ENCODE data around the gene HEBP1.
"Not testable (repeated sequence)": the region's sequence is repeated elsewhere in the genome, so short reads cannot be mapped to it uniquely, and the experiment has no call there.

HEBP1 gene, protein sequence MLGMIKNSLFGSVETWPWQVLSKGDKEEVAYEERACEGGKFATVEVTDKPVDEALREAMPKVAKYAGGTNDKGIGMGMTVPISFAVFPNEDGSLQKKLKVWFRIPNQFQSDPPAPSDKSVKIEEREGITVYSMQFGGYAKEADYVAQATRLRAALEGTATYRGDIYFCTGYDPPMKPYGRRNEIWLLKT

DNA sequence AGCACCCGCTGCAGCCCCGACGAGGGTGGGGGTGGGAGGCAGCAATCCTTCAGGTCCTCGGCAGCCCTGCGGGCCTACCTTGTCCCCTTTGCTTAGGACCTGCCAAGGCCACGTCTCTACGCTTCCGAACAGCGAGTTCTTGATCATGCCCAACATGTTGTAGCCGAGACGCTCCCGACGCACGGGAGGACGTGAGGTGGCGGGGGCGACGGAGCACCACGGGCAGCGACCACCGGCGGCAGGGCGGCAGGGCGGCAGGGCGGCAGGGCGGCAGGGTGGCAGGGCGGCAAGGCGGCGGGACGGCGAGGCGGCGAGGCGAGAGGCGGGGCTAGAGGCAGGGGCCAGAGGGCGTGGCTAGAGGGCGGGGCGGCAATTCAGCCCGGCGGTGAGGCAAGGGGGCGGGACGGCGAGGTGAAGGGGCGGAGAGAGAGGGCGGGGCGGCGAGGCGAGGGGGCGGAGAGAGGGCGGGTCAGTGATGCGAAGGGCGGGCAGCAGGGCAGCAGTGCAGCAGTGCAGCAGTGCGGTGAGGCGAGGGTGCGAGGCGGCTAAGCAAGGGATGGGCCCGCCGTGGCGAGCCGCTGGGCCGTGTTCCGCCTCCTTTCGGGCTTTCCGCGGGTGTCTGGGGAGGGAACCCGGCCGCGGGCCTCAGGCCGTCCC lies at the start of gene HEBP1:
Gene HEBP1 (minus strand): TSS at position 307 of the 657 bp plus-strand sequence. CDS start 151 bp downstream, at position 156.
- peak; percentile 95 for DNase-seq

DNA sequence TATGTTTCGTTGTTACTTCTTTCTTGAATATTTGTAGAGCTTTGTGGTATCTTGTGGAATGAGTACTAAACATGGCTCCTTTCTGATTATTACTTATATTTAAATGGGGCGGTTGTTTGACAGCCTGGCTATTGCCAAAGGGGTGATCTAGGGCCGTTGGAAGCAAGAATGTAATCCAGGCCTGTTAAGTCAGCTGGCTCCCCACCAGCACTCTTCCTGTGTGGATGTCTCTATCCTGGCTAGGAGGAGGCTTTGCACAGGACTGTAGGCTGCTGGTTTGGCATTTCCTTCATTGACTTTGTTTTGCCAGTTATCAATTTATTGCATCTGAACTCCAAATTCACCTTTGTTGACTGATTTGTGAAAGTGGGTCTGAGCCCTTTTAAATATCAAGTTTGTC lies 49.8 kb upstream of the HEBP1 start:
- DNase-seq, result peak; percentile 39

DNA sequence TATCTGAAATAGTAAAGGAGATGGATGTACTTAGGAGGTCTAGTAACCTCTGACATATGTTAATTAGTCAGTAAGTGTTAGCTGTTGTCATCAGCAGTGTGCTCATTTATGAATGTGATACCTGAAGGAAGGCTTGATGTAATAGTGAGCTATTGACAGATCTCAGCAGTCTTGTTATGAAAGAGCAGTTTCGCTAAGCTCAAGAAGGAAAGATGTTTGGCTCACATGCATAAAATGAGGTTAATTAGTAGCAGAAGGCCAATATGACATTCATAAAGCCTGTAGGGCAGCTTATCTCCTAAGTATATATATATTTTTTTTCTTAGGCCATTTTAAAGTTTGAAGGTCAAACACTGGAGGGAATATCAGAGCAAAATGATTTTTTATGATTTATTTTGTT lies 46.9 kb upstream of the HEBP1 start:
- DNase-seq, result peak; percentile 27

DNA sequence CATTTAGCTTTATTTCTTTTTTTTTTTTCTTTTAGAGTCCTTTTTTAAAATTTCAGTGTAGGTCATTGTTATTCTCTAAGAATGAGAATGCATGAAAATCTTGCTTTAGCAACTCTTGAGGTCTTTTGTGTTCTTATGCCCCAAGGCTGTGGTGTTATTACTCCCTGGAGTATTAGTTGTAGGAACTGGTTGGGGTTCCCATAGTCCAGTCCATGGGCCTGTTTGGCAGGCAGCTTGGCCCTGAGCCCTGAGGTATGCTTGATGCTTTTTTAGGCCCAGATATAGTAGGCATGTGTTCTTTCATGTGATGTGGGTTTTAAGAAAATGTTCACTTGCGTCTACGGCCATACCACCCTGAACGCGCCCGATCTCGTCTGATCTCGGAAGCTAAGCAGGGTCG lies 45.8 kb upstream of the HEBP1 start:
- no peak for DNase-seq

DNA sequence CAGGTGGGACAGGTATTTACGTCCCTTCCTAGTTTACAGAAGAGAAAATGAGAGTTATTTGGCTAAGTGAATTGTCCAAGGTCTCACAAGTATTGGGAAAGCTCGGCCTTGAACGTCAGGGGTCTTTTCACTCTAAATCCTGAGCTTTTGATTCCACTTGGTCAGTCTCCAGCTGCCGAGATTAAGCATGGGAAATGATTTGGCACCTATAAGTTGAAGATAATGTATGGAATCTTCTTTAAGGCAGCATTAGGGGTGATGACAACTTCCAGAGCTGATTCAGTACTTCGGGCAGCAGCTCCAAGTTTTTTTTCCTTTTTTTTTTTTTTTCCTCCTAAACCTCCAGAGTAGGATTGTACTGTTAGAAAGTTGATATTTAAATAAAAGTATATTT lies 44.8 kb upstream of the HEBP1 start:
- DNase-seq, result no peak

DNA sequence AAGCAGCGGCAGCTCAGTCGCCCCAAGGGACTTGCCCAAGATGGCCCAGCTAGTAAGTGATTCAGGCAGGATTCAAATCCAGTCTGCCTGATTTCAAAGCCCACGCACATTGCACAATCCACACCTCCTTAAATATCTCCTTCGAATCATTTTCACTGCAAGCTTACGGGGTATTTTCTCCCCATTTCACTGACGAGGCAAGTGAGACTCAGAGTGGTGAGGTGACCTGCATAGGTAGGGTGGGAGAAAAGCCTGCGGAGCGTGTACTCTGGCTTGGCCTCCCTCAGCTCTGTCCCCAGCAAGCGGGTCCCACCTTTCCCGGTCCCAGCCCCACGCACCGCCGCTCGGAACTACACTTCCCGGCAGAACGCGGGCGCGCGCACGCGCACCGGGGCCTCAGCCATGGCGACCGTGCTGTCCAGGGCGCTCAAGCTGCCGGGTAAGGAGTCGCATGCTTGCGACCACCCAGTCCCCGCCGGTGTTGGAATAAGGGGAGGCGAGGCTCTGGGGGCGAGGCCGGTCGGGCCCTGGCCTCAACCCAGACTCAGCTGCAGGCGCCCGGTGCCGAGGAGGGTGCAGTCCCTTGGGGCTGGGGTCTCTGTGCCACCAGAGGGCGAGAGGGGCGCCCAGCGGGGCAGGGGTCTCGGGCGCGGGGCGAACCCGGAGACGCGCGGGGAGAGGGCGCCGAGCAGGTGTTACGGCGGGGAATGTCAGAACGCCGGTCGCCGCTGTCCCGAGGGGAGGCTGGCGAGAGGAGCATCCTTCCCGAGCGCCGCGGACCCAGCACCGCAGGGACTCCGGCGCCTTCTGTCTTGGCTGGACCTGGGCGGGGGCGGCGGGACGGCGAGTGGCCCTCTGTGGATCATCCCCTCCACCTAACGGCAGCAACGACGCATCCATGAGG lies 44.2 kb upstream of the HEBP1 start, which contains the start of gene FAM234B:
Gene FAM234B (plus strand): TSS at position 380 of the 904 bp plus-strand sequence. CDS start 23 bp downstream, at position 403.
- DNase-seq, result peak; percentile 92

DNA sequence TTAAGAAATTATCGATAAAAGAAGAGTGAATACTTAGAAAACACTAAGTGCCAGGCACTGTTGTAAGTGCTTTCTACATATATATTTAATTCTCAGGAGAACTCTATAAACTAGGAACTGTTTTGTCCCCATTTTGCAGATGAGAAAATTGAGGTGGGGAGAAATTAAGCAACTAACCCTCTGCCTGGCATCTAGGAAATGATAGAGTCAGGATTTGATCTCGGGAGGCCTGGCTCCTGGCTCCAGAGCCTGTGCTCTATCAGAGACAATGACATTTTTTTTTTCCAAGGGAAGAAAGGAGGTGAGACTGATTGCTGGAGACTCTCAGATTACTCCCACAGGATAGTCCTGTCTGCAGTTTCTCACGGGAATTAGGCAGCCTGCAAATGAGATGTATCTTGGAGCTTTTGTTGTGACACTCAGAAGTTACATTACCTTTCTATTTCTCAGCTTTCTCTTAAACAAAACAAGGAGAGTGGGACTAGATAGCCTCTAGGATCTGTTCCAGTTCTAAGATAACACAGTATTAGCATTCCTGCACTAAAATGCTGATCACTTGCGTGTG lies 42.7 kb upstream of the HEBP1 start:
- DNase-seq, result no peak

DNA sequence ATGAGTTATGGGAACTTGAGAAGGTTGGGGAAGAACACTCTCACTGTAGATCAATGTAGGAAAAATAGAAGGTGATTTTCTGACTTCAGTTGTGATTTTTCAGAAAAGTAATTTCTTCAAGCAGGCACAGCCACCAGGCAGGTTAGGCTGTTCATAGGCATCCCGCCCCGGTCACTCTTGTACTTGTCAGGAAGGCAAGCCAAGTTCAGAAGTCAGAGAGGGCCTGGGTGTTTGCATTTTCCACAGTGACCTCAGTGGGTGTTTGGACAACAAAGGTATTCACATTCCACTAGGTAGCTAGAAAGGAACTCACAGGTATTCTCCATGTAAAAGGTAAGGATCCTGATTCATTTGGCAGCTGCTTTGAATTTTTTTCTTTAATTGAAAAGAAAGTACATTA lies 41.2 kb upstream of the HEBP1 start:
- DNase-seq, result no peak

DNA sequence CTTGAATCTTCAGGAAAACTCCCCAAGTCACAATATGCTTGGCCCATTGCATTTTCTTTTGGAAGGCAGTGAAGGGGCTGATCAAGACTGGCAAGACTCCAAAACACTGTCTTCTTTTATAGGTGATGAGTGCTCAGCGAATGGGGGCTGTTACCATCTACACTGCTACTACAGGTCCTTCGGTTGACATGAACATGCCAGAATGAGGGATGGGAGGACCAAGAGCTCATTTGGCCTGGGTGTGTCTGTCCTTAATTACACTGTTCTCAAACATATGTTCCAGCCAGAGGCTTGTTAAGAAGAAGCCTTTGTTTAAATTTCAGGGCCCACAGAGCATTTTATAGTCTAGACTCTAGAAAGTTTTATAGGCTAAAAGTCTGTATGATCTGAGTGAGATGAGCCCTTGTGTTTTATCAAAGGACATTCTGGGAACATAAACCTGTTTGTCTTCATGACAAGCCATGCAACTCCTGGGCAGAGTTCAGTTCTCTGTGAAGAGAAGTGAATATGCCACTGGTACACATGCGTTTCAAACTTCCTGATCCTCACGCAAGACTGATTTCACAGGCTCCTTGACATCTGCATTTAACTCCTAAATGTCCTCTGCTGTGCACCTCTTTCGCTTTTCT lies 39.4 kb upstream of the HEBP1 start:
- DNase-seq, result peak; percentile 39

DNA sequence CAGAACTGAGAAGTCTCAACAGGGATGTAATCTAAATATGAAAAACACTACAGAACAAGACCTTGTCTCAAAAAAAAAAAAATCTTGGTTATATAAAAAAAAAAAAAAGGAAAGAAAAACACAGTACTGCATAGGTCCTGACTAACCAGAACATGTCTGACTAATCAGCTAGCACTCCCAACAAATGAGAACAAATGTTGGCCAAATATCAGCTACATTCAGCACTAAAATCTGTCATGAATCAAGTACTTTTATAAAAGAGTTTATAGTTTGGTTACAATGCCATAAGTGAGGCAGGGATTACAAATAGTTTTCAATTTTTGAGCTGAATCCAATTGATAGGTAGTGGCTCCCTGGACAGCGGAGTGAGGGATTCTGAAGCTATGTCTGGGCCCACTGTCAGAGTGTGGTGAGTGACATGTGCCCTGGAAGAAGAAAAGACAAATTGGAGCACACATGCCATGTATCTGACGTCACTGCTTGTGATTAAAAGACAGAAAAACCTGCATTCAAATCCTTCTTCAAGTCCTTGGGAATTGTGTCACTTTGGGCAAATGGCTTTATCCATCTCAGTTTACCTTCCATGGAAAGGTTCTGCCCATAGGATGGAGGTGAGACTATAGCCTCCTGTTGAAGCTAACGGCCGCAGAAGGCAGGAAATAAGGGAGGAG lies 38.6 kb upstream of the HEBP1 start:
- no peak for DNase-seq

DNA sequence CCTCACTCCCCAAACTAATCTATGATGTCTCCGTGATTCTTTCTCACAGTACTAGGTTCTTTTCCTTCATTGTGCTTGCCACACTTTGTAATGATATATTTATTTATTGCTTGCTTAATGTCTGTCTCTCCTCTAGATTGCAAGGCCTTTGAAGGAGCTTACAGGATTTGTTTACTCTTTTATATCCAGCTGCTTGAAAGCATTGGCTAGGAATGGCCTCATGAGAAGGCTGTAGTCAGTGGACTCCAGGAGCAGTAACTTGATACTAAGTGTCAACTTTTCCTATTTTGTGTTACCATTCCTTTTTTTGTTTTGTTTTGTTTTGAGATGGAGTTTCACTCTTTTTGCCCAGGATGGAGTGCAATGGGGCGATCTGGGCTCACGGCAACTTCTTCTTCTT lies 36.8 kb upstream of the HEBP1 start:
- DNase-seq, result no peak

DNA sequence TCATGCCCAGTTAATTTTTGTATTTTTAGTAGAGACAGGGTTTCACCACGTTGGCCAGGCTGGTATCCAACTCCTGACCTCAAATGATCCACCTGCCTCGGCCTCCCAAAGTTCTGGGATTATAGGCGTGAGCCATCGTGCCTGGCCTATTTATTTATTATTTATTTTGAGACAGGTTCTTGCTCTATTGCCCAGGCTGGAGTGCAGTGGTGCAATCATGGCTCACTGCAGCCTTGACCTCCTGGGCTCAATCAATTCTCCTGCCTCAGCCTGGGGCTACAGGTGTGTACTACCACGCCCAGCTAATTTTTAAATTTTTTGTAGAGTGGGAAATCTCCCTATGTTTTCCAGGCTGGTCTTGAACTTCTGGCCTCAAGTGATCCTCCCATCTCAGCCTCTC lies 35.3 kb upstream of the HEBP1 start:
- DNase-seq, result not testable (repeated sequence)

DNA sequence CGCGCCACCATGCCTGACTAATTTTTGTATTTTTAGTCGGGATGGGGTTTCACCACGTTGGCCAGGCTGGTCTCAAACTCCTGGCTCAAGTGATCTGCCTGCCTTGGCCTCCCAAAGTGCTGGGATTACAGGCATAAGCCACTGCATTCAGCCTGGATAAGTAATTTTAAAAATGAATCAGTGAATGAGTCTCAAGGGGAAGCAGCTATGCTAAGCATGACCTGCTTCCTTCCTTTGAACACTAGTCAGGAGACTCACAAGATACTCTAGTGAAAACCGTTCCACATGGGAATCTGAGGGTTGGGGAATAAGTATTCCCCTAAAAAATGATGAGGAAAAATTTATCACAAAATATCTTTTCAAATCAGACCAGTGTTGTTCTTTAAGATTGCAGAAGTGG lies 33.4 kb upstream of the HEBP1 start:
- DNase-seq, result no peak

DNA sequence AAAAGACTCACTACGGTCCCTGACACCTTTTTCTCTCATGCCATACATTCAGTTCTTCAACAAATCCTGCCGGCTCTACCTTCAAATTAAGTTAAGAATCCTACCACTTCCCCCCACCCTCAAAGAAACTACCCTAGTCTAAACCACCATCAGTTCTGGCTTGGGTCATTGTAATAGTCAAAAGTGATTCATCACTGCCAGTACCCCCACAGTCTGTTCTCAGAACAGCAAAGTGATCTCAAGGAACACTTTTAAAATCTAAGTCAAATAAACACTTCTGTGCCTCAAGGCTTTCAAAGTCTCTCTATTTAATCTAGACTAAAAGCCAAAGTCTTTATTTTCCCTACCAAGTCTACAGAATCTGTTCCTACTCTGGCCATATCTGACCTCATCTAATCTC lies 32.1 kb upstream of the HEBP1 start:
- no peak for DNase-seq

DNA sequence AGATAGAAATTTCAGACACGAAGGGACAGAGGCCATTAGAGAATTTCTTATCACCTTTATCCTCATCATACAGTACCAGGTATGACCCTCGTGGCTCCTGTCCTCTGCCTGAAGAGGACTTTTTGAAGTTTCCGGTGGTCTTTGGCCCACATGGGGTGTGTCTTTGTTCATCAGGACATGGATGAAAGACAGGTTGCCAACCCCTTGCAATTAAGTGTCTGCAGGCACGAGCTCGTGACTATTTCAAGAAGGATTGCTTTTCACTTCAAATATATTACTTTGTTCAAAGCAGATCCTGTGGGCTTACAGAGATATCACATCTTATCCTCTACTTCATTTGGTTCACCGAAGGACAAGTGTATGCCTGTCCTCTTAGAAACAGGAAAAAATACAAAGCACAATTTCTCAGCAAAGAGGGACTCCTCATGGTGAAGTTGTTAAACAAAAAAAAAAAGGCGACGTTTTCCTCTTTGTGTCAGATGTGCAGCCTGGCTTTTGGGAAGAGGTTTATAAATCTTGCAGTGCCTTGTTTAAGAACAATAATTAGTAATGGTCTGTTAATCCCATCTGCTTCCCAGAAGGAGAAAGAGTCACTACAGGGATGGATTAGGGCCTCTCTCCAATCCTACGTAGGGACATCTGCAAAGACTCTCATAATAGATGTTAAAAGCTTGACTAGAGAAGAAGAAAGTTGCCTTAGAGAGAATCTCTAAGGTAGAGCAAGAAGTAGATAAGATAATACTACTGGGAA lies 30.7 kb upstream of the HEBP1 start:
- peak; percentile 95 for DNase-seq

DNA sequence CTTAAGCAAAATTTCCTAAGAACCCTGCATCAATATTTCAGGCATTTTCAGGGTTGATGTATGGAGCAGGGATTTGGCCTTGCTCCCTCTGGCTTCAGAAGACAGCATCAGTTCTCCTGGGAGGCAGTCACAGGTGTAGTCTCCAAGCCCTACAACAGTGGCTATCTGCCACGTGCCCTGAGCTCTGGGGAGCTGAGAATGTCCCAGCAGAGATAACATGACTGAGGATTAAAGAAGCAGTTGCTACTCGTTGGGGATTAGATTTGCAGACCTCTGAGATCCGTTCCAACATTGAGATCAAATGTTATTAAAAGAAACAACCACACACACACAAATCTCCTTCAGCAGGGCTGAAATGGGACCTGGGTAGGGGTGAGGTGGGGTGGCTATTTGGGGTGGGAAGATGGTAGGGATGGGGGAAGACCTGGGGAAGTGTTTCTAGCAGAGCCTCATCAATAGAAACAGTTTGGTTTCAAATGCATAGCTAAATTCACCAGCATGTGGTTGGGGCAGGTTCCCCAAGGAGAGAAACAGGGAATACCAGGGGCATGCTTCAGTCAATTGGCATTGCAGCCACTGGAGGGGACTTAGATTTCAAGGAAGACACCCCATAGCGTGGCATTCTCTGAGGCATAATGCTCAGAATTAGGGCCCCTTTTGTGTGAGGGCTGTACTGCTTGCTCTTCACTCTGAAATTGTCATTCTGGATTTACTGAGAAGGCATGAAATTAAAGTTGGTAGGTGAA lies 28.9 kb upstream of the HEBP1 start:
- peak; percentile 86 for DNase-seq

DNA sequence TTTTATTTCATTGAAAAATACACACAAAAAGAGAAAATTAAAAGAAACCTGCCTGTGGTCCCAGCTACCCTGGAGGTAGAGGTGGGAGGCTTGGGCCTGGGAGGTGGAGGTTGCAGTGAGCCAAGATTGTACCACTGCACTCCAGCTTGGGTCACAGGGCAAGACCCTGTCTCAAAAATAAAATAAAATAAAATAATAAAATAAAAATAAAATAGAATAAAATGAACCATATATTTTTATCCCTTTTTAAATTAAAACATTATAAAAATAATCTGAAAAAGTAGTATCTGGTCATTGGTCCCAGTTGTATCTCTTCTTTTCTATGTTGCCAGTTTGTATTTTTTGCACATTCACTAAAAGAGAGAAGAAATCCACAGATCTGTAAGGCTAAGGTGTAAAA lies 27.4 kb upstream of the HEBP1 start:
- DNase-seq, result no peak

DNA sequence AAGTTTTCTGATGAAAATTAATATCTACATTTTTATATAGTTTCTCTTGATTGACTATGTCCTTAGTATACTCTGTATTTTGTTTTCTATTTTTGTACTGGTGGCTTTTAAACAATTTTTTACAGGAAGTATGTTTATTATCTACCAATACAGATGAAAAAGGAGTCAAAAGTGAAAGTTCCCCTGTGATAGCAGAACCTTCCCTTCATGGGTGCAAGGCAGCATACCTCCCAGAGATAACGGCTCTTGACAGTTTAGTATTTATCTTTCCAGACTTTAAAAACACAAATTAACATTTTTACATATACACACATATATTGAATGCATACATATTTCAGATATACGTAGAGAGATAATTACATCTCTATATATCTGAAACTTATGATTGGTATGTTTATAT lies 27.0 kb upstream of the HEBP1 start:
- DNase-seq, result no peak

DNA sequence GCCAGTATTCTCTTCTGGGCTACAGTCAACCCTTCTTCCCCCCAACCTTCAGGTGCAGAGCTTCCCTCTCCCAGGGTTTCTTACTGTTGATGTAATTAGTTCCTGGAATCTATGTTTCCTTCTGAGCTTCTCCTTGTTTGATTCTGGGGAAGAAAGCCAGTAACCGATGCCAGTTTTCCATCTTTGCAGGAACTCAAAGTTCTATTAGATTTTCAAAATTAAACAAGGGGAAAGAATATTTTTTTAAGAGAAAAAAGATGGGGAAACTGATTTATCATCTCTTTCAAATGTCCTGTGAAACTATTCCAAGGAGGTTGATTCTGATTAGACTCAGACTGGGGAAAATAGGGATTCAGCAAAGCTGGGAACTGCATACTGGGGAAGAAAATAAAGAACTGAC lies 26.2 kb upstream of the HEBP1 start:
- DNase-seq, result no peak

DNA sequence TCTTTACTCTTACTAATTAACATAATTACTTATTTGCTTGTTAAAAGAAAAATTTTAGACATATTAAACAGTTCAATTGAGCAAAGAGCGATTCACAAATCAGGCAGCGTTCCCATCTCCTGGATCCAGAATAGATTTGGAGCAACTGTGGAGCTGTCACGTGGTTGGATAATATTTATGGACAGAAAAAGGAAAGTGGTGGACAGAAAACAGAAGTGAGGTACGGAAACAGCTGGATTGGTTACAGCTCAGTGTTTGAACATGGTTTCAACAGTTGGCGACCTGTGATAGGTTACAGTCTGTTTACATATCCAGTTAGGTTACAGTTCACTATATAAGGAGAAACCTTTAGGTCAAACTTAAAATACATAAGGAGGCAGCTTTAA lies 24.5 kb upstream of the HEBP1 start:
- no peak for DNase-seq

Data from NCI-H82 (cell line).